Stimulated activated naive CD8-positive, alpha-beta T cell treated with anti-CD3 and anti-CD28 coated beads, Interleukin-15, Interleukin-2, amounts not matched to agents 100 ng/mL and 50 ng/mL, for 24 hours (primary cell): ENCODE data around the gene ECSCR.

ENCODE experiments used
- H3K27ac Mint-ChIP-seq: one replicate; pipeline ENCODE4 v1.8.0; 2021; ENCODE audit warnings: mild to moderate bottlenecking, mixed read lengths
- H3K27me3 Mint-ChIP-seq: one replicate; pipeline ENCODE4 v1.8.0; 2021; ENCODE audit warnings: mixed read lengths
- H3K36me3 Mint-ChIP-seq: one replicate; pipeline ENCODE4 v1.8.0; 2021; ENCODE audit warnings: low read depth, mixed read lengths
- H3K4me1 Mint-ChIP-seq: one replicate; pipeline ENCODE4 v1.8.0; 2021; ENCODE audit warnings: low read depth, mixed read lengths
- H3K4me3 Mint-ChIP-seq: one replicate; pipeline ENCODE4 v1.8.0; 2021; ENCODE audit warnings: mild to moderate bottlenecking, mixed read lengths
- H3K9me3 Mint-ChIP-seq: one replicate; pipeline ENCODE4 v1.8.0; 2021; ENCODE audit warnings: mixed read lengths

ECSCR gene

DNA sequence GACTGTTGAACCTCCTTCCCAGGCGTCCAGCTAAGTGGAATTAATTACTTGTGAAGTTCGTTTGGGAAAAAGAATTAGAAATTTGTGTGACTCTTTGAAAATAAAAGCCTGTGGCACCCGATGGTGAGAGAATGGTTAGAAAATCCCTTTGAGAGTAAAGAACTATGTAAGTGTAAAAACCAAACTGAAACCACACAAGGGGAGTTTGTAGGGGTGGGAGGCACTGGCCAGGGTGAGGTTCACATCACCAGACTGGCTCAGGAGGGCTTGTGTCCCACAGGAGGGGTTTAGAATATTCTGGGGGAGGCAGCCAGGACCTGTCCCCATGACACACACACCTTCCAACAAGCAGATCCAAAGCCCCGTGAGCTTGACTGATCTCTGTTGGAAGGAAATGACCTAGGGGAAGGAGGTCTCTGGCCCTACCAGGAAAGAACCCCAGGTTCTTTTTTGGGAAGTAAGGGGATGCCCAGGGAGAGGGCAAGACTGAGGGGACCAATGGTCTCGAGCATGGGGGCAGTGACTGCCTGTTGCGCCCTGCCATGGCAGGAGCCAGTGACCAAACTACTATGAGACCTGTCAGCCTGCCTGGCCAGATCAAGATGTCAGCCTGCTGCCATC, 62.9 kb downstream of the ECSCR start:
- Mint-ChIP-seq H3K36me3 (peaks cover 5% of the 10 kb centered on the region), H3K4me3 (no peak overlapping the region), H3K4me1 (peaks cover 42% of the 10 kb centered on the region), H3K9me3 (no peaks in the 10 kb centered on the region), H3K27ac (peak overlapping the region; percentile 34), H3K27me3 (no peaks in the 10 kb centered on the region)
